HL-60/S4 treated with retinoic acid at 250 ng/mL for 4 days and 3 days (cell line): Measurements from ENCODE around the gene TSHZ2.
"Not testable (repeated sequence)": the region's sequence is repeated elsewhere in the genome, so short reads cannot be mapped to it uniquely, and the experiment has no call there.

ENCODE experiments used
- in situ Hi-C: fragments of 300-500 bp; cut with MboI; formaldehyde crosslinking; loops from 2 replicates; pipeline ENCODE4 v1.7.0; 2022; ENCODE audit warnings: low sequenced_read_pairs

The TSHZ2 gene

GRCh38 chr20:53302695-53303412, 330.7 kb downstream of the TSHZ2 start:
- in situ Hi-C loops, result no loop called here

GRCh38 chr20:53303413-53303760, 331.2 kb downstream of the TSHZ2 start:
- in situ Hi-C loops, result no loop called here

GRCh38 chr20:53304146-53304545, 332.0 kb downstream of the TSHZ2 start:
- in situ Hi-C loops, result no loop called here

GRCh38 chr20:53306192-53306805, 334.1 kb downstream of the TSHZ2 start:
- in situ Hi-C loops, result no loop called here

DNA sequence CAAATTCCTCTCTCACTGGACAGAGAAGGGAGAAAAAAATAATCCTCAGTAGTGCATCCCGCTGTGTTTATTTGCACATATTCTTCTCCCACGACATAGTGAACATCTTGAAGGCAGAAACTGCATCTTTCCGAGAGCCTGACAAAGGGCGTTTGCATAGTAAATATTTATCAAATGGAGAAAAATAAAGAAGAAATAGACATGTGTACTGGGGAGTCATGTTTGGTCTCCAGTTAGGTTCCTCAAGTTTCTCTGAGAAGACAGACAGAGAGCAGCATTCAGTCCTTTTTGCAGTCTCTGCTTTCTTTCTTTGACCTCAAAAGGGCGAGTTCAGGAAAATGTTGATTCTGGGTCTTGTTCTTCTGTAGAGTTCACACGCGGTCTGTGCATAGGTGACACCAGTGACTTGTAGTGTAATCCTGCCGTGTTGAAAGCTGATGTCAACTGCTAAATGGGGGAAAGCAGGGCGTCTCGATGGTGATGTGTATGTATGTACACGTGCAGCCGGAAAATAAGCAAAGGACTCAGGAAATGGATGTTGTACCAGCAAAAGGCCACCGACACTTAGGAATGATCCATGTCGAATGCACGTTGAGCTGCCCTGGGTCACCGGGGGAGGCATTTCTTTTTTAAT, 335.9 kb downstream of the TSHZ2 start:
- in situ Hi-C loops, result no loop called here

DNA sequence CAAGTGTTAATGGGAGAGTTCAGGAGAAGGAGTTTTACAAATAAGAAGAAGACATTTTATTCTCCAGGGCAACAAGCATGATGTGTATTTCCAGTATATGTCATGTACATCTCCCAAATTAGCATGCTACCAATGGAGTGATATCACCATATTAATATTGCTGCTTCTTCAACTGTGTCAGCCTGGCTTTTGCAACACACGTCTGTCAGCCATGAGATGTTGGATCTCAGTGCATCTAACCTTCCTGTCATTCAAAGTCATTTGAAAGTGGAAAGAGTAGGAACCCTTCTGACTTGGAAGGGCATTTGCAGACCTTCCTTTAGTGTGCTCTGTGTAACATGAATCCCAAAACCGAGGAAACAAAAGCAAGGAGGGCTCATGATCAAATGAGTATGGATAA, 337.4 kb downstream of the TSHZ2 start:
- in situ Hi-C loops, result no loop called here

- in situ Hi-C loops, result no loop called here
Measured at GRCh38 chr20:53312957-53313356, 340.8 kb downstream of the TSHZ2 start.

DNA sequence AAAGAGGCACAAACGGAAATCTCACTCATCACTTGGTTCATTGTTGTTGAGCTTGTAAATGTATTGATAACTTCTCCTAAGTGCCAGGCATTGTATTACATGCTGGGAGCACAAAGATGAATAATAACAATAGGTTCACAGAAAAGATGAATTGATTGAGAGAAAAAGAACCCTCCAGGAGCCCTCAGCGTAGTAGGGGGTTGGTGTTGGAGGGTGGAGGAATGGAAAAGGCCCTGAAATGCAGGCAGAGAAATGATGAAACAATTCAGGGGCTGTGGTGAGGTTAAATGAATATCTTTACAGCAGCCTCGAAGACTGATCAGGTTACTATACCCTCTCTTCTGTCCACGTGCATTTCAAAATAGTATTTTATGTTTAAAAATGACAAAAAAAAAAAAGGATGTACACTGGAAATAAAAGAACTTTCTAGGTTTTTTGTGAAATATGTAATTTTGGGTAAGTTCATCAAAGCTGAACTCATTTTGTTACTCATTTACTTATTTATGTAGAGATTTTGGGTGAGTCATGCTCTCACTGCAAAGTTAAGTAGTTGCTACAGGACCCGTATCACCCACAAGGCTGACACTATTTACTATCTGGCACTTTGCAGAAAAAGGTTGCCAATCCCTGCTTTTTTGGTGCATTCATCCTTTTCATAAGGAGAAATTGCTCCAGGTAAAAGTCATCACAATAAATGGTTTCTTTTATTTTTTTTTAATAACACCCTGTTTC, 344.2 kb downstream of the TSHZ2 start:
- in situ Hi-C loops, result no loop called here

DNA sequence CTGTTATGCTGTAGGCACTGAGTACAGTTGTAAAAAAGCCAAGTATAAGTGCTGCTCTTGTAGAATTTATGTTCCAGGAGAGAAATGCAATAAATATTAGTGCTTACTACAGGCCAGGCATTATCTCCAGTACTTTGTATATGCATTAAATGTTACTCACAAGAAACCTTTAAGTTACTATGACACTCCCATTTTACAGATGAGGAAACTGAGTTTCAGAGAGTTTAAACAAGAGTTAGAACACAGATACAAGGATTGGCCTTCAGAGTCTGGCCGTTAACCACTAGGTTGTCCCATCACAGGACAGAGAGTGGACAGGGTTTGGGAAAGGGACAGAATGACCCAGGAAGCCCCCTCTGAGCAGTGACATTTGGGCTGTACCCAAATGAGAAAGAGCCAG, 347.0 kb downstream of the TSHZ2 start:
- in situ Hi-C loops, result no loop called here

GRCh38 chr20:53319716-53320115, 347.6 kb downstream of the TSHZ2 start:
- in situ Hi-C loops, result no loop called here

GRCh38 chr20:53320701-53321100, 348.5 kb downstream of the TSHZ2 start:
- in situ Hi-C loops, result no loop called here

- in situ Hi-C loops, result no loop called here
Measured at GRCh38 chr20:53321596-53321995, 349.4 kb downstream of the TSHZ2 start.

GRCh38 chr20:53322651-53323050, 350.5 kb downstream of the TSHZ2 start:
- in situ Hi-C loops, result no loop called here

GRCh38 chr20:53323460-53323859, 351.3 kb downstream of the TSHZ2 start:
- in situ Hi-C loops, result not testable (repeated sequence)

GRCh38 chr20:53324816-53325215, 352.7 kb downstream of the TSHZ2 start:
- in situ Hi-C loops, result no loop called here

GRCh38 chr20:53328961-53329360, 356.8 kb downstream of the TSHZ2 start:
- in situ Hi-C loops, result no loop called here

DNA sequence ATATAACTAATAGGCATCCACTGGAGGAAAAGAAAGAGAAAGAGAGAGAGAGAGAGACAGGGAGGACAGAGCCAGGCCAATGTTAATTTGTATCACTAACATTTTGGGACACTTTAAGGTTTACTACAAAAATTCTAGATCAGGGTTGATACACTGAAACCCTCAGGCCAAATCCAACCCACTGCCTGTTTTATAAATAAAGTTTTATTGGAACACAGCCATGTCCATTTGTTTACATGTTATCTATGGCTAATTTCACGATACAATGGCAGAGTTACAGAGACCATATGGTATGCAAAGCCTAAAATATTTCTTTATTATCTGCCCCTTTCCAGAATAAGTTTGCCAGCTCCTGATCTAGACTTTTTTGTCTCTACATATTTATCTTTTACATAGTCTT, 357.6 kb downstream of the TSHZ2 start:
- in situ Hi-C loops, result no loop called here

GRCh38 chr20:53330601-53331140, 358.5 kb downstream of the TSHZ2 start:
- in situ Hi-C loops, result no loop called here

DNA sequence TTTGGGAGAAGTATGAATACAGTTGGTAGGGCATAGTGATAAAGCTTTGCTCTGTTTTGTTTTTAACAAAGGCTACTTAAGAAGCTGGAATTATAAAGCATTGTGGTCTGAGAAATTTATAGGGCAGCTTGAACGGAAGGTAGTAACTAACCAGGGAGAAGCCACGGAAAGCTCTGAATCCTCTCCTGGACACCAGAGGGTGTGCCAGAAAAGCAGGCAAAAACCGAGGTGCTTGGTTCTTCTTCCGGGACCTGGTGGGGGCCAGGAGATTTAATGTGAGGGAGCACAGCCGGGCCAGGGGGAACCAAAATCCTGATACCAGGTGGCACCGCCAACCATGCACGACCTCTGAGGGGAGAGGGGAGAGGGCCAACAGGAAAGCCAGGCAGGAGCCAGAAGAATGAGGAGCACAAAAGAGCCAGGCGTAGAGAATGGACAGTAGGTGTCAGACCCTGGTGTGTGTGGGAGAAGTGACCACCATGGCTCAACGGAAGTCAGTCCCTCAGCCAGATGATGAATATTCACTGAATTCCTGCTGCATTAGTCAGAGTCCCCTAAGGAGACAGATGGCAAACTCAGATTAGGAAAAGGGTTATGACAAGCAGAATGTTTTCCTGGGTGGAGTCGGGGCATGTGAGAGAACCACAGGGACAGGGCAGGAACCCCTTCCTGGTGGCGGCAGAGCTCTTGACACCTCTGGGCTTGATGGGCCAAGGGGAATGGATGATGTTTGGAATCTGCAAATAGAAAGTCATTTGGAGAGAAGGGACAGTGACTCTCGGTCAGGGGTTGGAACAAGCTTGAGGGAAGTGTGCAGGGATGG, 359.2 kb downstream of the TSHZ2 start:
- in situ Hi-C loops, result no loop called here

- in situ Hi-C loops, result no loop called here
Measured at GRCh38 chr20:53332022-53332837, 360.1 kb downstream of the TSHZ2 start.
